HEK293 (cell line): ENCODE data around the gene VPS13D.

Source experiments
- CTCF ChIP-seq: fragments of 450-650 bp; formaldehyde crosslinking; IDR thresholded peaks from 2 replicates; pipeline ENCODE4 v1.5.1; 2016; ENCODE audit warnings: missing biosample characterization, missing genetic modification characterization
- ZNF610 ChIP-seq: fragments of 450-650 bp; formaldehyde crosslinking; IDR thresholded peaks from 2 replicates; pipeline ENCODE4 v1.5.1; 2016; ENCODE audit warnings: missing biosample characterization, missing genetic modification characterization, borderline replicate concordance
- ZNF692 ChIP-seq: fragments of 450-650 bp; formaldehyde crosslinking; IDR thresholded peaks from 2 replicates; pipeline ENCODE4 v1.5.1; 2016; ENCODE audit warnings: missing biosample characterization, missing genetic modification characterization

- no peak for TF ChIP-seq CTCF (tag by site-specific recombination)
- no peak for TF ChIP-seq ZNF692 (tag by site-specific recombination)
- TF ChIP-seq ZNF610 (tag by site-specific recombination) = no peak
These were observed 239.7 kb downstream of the VPS13D start for GRCh38 chr1:12469493-12469892.
